GM19452 (cell line): ENCODE measurements around the gene PARVB.
A peak's percentile ranks its signal among the peaks of the same experiment; 100 is the strongest.

Source experiments
- ATAC-seq: cut with Tn5 transposase; IDR thresholded peaks from one replicate; pipeline ENCODE4 v1.9.1; 2021; ENCODE audit not compliant: unreplicated experiment

PARVB gene

DNA sequence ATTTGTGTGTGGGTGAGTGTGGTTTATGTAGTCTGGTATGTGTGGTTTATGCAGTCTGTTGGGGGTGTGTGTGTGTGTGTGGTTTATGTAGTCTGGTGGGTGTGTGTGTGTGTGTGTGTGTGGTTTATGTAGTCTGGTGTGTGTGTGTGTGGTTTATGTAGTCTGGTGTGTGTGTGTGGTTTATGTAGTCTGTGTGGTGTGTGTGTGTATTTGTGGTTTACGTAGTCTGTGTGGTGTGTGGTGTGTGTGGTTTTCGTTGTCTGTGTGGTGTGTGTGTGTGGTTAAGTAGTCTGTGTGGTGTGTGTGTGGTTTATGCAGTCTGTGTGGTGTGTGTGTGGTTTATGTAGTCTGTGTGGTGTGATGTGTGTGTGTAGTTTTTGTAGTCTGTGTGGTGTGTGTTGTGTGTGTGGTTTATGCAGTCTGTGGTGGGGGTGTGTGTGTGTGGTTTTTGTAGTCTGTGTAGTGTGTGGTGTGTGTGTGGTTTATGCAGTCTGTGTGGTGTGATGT lies 130.4 kb downstream of the PARVB start:
- ATAC-seq: no peak

- no peak for ATAC-seq
These were observed 131.0 kb downstream of the PARVB start for GRCh38 chr22:44155115-44155514.

DNA sequence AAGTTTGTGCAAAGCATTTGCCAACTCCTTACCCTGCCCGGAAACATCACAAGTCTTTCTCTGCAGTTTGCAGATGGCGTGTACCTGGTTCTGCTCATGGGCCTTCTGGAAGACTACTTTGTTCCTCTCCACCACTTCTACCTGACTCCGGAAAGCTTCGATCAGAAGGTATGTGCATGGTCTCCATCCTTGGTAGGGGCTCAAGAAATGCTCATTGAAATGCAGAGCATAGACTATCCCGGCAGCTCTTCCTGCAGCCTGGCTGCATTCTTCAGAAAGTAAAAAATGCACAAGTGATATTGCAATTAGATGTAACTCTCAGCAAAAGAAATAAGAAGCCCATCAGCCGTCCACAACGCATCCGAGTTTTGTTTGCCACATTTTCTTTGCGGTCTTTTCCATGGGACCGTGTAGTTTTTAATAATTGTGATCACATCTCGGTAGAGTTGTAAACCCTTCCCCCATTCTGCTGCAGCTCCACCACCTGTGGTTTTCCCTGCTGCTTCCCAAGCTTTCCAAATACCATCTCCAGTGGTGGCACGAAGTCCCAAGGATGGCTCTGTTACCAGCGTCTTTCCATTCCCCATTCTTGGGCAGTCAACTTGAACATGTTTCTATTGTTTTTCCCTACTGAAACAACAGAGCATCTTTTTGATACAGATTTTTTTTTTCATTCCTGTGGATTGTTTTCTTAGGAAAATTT lies 134.0 kb downstream of the PARVB start:
- ATAC-seq: no peak

- no peak for ATAC-seq
These were observed 134.7 kb downstream of the PARVB start for GRCh38 chr22:44158816-44159215.

DNA sequence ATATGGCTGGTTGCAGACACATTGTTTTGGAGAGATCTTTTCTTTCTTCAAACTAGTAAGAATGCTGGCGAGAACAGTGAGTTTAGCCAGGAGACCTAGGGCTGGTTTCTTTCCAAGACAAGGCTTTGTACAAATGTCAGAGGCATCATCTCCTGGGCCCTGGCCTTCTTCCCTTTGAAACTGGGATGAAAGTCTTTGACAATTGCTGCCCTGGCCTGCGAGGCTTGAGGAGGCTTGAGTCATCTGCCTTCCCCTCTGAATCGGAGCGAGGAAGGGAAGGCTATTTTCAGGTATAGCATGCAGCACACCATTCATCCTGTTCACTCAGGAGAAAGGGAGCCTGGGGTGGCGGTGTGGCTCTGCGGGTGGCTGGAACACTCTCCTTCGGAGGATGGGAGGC lies 135.1 kb downstream of the PARVB start:
- no peak for ATAC-seq

DNA sequence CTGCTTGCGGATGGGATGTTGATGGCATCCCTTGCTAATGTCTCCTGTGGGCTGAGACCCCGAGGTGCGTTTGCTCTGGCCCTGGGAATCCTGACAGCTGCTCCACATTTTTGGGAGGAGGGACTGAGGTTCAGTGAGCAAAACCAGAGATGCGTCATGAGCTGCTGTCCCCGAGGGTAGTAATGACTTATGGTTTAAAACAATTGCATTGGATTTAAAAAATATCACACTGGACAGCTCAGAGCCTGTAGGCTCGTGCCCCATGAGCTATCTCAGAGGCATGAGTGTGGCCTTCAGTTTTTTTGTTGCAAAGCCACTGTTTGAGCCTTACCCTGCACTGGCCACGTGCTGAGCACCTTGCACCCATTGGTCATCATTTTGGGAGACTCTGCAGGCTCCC lies 135.7 kb downstream of the PARVB start:
- no peak for ATAC-seq

GRCh38 chr22:44160421-44160820 lies 136.3 kb downstream of the PARVB start:
- no peak for ATAC-seq

GRCh38 chr22:44161673-44162072 lies 137.6 kb downstream of the PARVB start:
- no peak for ATAC-seq

DNA sequence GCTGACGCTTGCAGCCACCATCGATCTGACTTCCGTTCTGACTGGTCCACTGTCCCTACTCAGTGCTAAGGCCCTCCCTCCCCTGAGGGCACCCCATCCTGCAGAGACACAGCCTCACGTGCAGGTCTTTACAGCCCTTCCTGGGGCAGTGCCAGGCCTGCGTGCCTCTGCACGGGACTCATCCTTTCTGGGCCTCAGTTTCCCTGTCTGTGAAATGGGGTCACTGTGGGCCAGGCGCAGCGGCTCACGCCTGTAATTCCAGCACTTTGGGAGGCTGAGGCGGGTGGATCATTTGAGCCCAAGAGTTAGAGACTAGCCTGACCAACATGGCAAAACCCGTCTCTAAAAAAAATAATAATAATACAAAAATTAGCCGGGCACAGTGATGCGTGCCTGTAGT lies 138.9 kb downstream of the PARVB start:
- no peak for ATAC-seq

DNA sequence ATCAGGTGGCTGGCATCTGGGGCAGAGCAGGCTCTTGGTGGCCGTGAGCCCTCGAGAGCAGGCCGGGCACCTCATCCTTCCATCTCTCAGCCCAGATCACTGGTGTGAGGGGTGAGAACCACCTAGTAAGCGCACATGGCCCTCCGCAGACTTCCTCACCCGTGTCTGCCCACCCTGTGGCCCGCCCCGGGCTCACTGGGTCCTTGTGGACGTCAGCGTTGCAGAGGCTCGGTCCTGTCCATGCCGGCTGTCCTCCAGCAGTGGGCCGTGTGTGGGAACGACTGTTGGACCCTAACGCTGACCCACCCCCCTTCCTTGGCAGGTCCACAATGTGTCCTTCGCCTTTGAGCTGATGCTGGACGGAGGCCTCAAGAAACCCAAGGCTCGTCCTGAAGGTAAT lies 139.4 kb downstream of the PARVB start:
- ATAC-seq: no peak

DNA sequence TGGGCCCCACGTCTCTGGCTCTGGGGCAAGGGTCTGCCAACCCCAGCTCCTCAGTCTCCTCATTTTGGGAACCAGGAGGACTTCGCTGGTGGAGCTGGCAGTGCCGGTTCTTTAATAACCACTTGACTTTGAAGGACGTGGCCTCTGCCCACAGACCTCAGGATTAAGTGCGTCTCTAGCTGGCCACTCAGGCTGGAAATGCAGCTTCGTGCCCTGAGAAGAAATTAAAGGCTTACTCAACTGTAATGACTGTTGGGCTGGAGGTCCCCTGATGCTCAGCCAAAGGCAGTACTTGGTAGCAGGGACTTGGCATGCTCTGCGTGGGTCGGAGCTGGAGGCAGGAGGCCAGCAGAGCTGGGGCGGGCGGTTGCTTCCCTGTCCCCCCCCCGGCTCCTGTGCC lies 139.9 kb downstream of the PARVB start:
- ATAC-seq: no peak

DNA sequence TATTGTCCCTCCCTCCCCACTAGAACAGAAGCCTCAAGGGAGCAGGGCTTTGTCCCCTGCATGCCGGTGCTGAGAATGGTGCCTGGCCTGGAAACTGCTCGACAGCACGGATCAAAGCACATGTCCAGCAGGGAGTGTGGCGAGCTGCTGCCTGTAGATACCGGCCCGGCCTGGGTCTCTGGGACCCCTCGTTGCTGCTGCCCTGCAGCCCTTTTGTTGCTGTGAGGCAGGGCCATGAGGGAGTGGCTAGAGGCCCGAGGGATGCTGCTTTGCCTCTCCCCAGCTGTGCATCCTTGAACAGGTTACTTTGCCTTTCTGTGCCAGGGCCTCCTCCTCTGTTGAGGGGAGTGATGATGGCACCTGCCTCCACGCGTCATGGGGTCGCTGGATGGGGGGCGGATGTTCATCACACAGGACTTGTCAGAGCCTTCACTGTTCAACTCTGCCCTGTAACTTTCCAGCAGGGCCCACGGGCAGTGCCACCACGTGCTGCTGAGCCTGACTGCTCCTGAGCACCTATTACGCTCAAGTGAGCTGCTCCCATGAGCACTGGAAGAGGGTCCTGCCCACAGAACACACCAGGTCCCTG lies 141.3 kb downstream of the PARVB start:
- no peak for ATAC-seq

GRCh38 chr22:44166498-44167276 lies 142.6 kb downstream of the PARVB start:
- ATAC-seq: no peak

- ATAC-seq: no peak
These were observed 143.4 kb downstream of the PARVB start for GRCh38 chr22:44167501-44167900.

DNA sequence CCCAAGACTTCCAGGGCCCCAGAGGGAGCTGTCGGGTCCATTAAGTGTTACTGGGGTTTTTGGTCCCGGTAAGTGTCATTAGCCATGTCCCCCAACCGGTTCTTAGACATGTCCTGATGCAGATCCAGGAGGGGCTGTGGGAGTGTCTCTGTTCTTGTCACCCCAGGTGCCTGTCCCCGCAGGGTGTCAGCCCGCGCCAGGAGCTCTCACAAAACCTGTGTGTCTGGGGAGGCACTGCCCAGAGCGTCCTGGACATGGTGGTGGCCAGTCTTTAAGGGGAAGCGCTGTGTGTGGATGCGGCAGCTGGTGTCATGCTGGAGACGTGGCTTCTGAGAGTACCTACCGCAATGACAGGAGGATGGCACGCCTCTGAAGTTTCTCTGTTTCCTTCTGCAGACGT lies 144.1 kb downstream of the PARVB start:
- no peak for ATAC-seq

DNA sequence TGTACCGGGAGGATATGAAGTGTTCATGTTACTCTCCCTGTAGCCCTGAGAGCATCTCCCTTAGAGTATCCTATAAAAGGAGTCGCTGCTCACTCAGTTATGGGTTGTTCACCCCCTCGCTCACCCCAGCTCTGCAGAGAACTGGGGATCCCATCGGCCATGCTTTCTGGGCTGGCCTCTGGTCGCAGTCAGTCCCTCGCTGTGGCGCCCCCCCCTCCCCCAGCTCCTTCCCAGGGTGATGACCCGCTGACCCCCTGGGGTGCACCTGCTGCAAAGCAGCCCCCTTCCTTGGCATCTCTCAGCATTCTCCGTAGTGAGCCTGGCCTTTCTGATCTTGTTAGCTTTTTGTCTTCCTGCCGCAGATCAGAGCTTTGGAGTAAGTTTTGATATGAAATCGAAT lies 146.4 kb downstream of the PARVB start:
- no peak for ATAC-seq

GRCh38 chr22:44171561-44171960 lies 147.5 kb downstream of the PARVB start:
- ATAC-seq: no peak

- ATAC-seq: peak; percentile 75
These were observed 148.4 kb downstream of the PARVB start for GRCh38 chr22:44172370-44173108.

DNA sequence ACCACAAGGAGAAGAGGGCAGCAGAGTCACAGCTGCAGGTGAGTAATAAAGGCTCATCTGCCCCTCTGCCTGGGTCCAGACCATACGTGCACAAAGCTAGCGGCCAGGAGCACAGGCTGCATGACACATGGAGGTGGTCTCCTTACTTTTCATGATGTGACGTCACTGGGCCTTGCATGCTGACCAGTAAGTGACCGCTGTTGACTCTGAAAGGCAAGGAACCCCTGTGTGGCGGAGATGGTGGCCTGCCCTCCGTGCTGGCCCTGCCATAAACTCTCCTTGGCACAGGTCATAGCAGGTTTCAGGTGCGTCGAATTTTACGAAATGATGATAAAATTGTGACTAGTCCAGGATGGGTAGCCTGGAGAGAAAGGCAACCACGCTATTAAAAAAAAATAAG lies 149.1 kb downstream of the PARVB start:
- ATAC-seq: no peak

DNA sequence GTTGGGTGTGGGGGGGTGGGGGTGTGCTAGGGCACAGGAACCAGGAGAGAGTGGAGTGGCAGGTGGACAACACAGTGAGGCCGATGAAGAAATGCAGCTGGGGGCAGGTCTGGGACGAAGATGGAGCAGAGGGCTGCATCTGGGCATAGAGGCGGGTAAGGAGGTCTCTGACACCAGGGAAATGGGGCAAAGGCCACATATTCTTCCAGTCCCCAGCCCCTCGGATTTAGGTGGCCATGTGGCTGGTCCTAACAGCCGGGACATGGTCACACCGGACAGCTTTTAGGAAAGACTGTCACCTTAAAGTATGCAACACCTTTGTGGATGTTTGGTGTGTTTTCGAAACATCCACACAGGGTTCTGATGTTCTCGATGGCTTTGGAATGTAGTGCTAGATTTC lies 151.6 kb downstream of the PARVB start:
- ATAC-seq: no peak

DNA sequence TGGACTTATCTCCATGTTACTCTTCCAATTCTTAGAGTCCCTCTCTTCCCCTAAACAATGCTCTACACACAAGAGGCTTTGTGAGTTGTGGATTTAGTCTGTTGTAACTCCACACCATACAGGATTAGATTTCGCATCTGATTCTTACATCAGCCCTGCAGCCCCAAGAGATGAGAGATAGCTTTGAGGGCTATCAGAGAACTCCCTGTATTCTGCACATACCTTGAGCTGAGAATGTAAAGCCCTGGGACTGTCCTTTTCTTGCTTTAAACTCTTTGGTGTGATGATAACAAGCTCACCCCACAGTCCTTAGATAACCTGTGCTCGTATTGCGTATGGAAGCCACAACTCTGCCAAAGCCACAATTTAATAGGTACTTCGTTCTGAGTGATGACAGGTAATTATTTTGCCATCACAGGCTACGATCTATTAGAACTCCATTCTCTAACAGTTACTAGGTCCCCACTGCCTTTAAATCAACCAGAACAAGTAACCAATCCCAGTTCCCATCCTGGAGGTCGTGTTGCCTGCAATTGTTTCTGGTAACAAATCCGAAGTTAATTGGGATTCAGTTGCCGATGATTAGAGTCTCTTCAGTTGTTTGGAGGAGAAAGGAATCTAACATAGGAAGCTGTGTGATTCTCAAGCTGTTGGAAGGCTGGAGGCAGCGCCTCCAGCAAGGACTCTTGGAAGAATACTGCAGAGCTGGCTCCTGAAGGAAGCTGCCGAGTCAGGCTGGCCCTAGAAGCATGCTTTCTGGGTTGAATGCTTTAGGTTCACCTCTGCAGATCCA lies 155.3 kb downstream of the PARVB start:
- no peak for ATAC-seq
